Tibial nerve (tissue), 4 donors: ENCODE measurements around the gene CIDEC.

Experiments
- EP300 ChIP-seq, 2 donors: sonication (generic); formaldehyde crosslinking; IDR thresholded peaks; one replicate each; pipeline ENCODE4 v1.6.1; 2017; ENCODE audit warnings: antibody characterized with exemption in 2 of 2, mild to moderate bottlenecking in 1 of 2
- POLR2A ChIP-seq, 2 donors: fragments of 450-650 bp; IDR thresholded peaks; one replicate each; pipeline ENCODE4 v1.6.1; 2017; ENCODE audit warnings: antibody characterized with exemption in 2 of 2, mild to moderate bottlenecking in 2 of 2, moderate library complexity in 2 of 2
- TF ChIP-seq, protein P1 (sequence below), 5 experiments: fragments of 200-600 bp in 3 of 5; fragments of 450-650 bp in 2 of 5; sonication (generic) in 3 of 5; IDR thresholded peaks; one replicate each; pipeline ENCODE4 v1.5.1; 2016 to 2019; ENCODE audit warnings: antibody characterized with exemption in 5 of 5, mild to moderate bottlenecking in 3 of 5, moderate library complexity in 2 of 5

DNA sequence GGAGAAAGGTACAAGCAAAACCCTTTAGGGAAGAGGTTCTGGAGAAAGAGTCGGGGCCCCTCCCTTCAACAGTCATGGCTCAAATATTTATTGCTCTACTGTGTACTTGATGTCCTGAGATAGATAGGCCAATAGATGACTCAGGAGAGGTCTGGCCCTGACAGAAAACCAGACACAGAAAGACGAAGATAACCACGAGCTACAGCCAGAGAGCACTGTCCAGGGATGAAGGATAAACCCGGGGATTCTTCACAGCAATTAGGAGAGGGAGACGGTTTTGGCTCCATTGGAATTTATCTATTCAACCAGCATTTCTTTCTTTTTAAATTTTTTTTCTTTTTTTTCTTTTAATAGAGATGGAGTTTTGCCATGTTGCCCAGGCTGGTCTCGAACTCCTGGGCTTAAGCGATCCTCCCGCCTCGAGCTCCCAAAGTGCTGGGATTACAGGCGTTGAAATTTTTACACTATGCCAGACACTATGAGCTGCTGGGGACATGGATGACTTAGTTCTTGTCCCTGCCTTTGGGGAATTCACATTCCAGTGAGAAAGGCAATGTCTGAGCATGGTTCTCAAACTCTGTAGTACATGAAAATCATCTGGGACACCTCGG lies 4.6 kb upstream of the CIDEC start:
- TF ChIP-seq, protein P1, sequence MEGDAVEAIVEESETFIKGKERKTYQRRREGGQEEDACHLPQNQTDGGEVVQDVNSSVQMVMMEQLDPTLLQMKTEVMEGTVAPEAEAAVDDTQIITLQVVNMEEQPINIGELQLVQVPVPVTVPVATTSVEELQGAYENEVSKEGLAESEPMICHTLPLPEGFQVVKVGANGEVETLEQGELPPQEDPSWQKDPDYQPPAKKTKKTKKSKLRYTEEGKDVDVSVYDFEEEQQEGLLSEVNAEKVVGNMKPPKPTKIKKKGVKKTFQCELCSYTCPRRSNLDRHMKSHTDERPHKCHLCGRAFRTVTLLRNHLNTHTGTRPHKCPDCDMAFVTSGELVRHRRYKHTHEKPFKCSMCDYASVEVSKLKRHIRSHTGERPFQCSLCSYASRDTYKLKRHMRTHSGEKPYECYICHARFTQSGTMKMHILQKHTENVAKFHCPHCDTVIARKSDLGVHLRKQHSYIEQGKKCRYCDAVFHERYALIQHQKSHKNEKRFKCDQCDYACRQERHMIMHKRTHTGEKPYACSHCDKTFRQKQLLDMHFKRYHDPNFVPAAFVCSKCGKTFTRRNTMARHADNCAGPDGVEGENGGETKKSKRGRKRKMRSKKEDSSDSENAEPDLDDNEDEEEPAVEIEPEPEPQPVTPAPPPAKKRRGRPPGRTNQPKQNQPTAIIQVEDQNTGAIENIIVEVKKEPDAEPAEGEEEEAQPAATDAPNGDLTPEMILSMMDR (IDR thresholded peaks at IDR 0.05): no peak
- TF ChIP-seq POLR2A (IDR thresholded peaks at IDR 0.05) (no peak), EP300 (IDR thresholded peaks at IDR 0.05) (no peak)
